Activated CD4-positive, alpha-beta memory T cell treated with anti-CD3 and anti-CD28 coated beads, Interleukin-2, amount 10 ng/mL, durations not matched to agents 7 days and 5 days (primary cell): Measurements from ENCODE around the gene RPL5. TPM values are rescaled to one million over a fixed set of nuclear protein-coding genes. Genes with fewer than 3 reads are reported as not detected.
A peak's percentile ranks its signal among the peaks of the same experiment; 100 is the strongest.

Experiments
- CTCF ChIA-PET: fragments of 350-600 bp; sonication (Branson Sonifier 250); formaldehyde crosslinking; loops from one replicate; lab custom pipeline; 2021; ENCODE audit warnings: antibody characterized with exemption, inconsistent platforms; lab: Charles Lee
- POLR2A ChIA-PET: fragments of 350-600 bp; sonication (Branson Sonifier 250); formaldehyde crosslinking; loops from one replicate; lab custom pipeline; 2021; ENCODE audit warnings: antibody characterized with exemption; lab: Charles Lee
- DNase-seq: peaks from one replicate; pipeline ENCODE4 v3.0.0-alpha.2; 2020
- H3K27ac Mint-ChIP-seq: one replicate; pipeline ENCODE4 v1.8.0; 2021; ENCODE audit warnings: mild to moderate bottlenecking, mixed read lengths
- H3K27me3 Mint-ChIP-seq: one replicate; pipeline ENCODE4 v1.8.0; 2021; ENCODE audit warnings: mixed read lengths
- H3K36me3 Mint-ChIP-seq: one replicate; pipeline ENCODE4 v1.8.0; 2021; ENCODE audit warnings: low read depth, mixed read lengths
- H3K4me1 Mint-ChIP-seq: one replicate; pipeline ENCODE4 v1.8.0; 2021; ENCODE audit warnings: mixed read lengths
- H3K4me3 Mint-ChIP-seq: one replicate; pipeline ENCODE4 v1.8.0; 2021; ENCODE audit warnings: mild to moderate bottlenecking, mixed read lengths
- H3K9me3 Mint-ChIP-seq: one replicate; pipeline ENCODE4 v1.8.0; 2021; ENCODE audit warnings: mixed read lengths
- total RNA-seq, 2 experiments: library from RNA; stranded (reverse); gene quantifications; one replicate each; pipeline ENCODE4 v1.2.3, GENCODE V29; 2021

Gene RPL5
- total RNA-seq, 2 experiments from 2014 or later = 660 to 678 TPM

- ChIA-PET CTCF (no interaction called here), POLR2A (no interaction called here)
- no peaks in the 10 kb centered on the region for H3K27me3 Mint-ChIP-seq
- H3K4me1 Mint-ChIP-seq = peaks cover 12% of the 10 kb centered on the region
- H3K27ac Mint-ChIP-seq = no peak overlapping the region
- H3K4me3 Mint-ChIP-seq = no peak overlapping the region
- DNase-seq = no peak
- H3K9me3 Mint-ChIP-seq = no peaks in the 10 kb centered on the region
- H3K36me3 Mint-ChIP-seq = peaks cover 51% of the 10 kb centered on the region
These were observed 12.6 kb downstream of the RPL5 start for GRCh38 chr1:92844439-92844838.

- Mint-ChIP-seq H3K9me3 (no peaks in the 10 kb centered on the region), H3K4me1 (peaks cover 3% of the 10 kb centered on the region), H3K27ac (no peak overlapping the region), H3K36me3 (peaks cover 40% of the 10 kb centered on the region), H3K27me3 (no peaks in the 10 kb centered on the region), H3K4me3 (no peak overlapping the region)
- ChIA-PET CTCF (no interaction called here), POLR2A (no interaction called here)
- DNase-seq = no peak
These were observed 14.1 kb downstream of the RPL5 start for GRCh38 chr1:92845908-92846307.

GRCh38 chr1:92848201-92848600 is 16.4 kb downstream of the RPL5 start:
- POLR2A ChIA-PET = no interaction called here
- Mint-ChIP-seq H3K27me3 (no peaks in the 10 kb centered on the region), H3K36me3 (peaks cover 23% of the 10 kb centered on the region), H3K4me1 (no peaks in the 10 kb centered on the region), H3K9me3 (no peaks in the 10 kb centered on the region), H3K4me3 (no peak overlapping the region), H3K27ac (no peak overlapping the region)
- DNase-seq = no peak
- CTCF ChIA-PET = interaction anchor here (1.5 kb wide), 1 partner anchor 10 kb away, joined by 4 read pairs; no protein-coding TSS in a partner anchor

GRCh38 chr1:92850019-92850418 is 18.2 kb downstream of the RPL5 start:
- no peak overlapping the region for H3K4me3 Mint-ChIP-seq
- CTCF ChIA-PET = no interaction called here

GRCh38 chr1:92851729-92852128 is 19.9 kb downstream of the RPL5 start:
- DNase-seq = no peak
- Mint-ChIP-seq H3K4me1 (peaks cover 12% of the 10 kb centered on the region), H3K4me3 (no peak overlapping the region), H3K27me3 (no peaks in the 10 kb centered on the region), H3K36me3 (peaks cover 15% of the 10 kb centered on the region), H3K9me3 (peaks cover 3% of the 10 kb centered on the region), H3K27ac (no peak overlapping the region)
- ChIA-PET POLR2A (no interaction called here), CTCF (interaction anchor here (0.8 to 2.5 kb wide), 3 partner anchors 17 to 211 kb away, joined by 3 to 12 read pairs (median 4); partner anchors contain the start of gene DIPK1A)

More at GRCh38 chr1:92850019-92850418, 18.2 kb downstream of the RPL5 start:
- no peak for DNase-seq
- Mint-ChIP-seq H3K4me1 (peaks cover 10% of the 10 kb centered on the region), H3K36me3 (peaks cover 18% of the 10 kb centered on the region), H3K27me3 (no peaks in the 10 kb centered on the region), H3K9me3 (peaks cover under 1% of the 10 kb centered on the region), H3K27ac (no peak overlapping the region)
- POLR2A ChIA-PET = no interaction called here

- Mint-ChIP-seq H3K4me1 (peaks cover 16% of the 10 kb centered on the region), H3K27ac (no peak overlapping the region), H3K36me3 (peaks cover 15% of the 10 kb centered on the region), H3K9me3 (peaks cover 3% of the 10 kb centered on the region), H3K4me3 (no peak overlapping the region), H3K27me3 (no peaks in the 10 kb centered on the region)
- ChIA-PET CTCF (interaction anchor here (1.4 to 4.4 kb wide), 4 partner anchors 22 to 209 kb away, joined by 4 to 37 read pairs (median 8); partner anchors contain the start of gene RPL5), POLR2A (interaction anchor here (8.4 kb wide), 1 partner anchor 108 kb away, joined by 65 read pairs; the partner anchor contains the start of gene DIPK1A)
- no peak for DNase-seq
These were observed 21.5 kb downstream of the RPL5 start for GRCh38 chr1:92853299-92853698.

GRCh38 chr1:92854101-92854785 is 22.4 kb downstream of the RPL5 start:
- H3K27ac Mint-ChIP-seq = no peak overlapping the region
- peaks cover 24% of the 10 kb centered on the region for H3K4me1 Mint-ChIP-seq
- no peaks in the 10 kb centered on the region for H3K27me3 Mint-ChIP-seq
- CTCF ChIA-PET = interaction anchor here (0.7 to 4.4 kb wide), 5 partner anchors 23 to 208 kb away, joined by 3 to 37 read pairs (median 8); partner anchors contain the start of gene RPL5
- POLR2A ChIA-PET = interaction anchor here (8.4 kb wide), 1 partner anchor 107 kb away, joined by 65 read pairs; the partner anchor contains the start of gene DIPK1A
- peaks cover 3% of the 10 kb centered on the region for H3K9me3 Mint-ChIP-seq
- no peak for DNase-seq
- H3K36me3 Mint-ChIP-seq = peaks cover 15% of the 10 kb centered on the region
- H3K4me3 Mint-ChIP-seq = no peak overlapping the region

GRCh38 chr1:92855236-92855635 is 23.4 kb downstream of the RPL5 start:
- ChIA-PET CTCF (interaction anchor here (1.1 to 4.4 kb wide), 3 partner anchors 105 to 207 kb away, joined by 3 to 37 read pairs (median 4); no protein-coding TSS in a partner anchor), POLR2A (interaction anchor here (8.4 kb wide), 1 partner anchor 106 kb away, joined by 65 read pairs; the partner anchor contains the start of gene DIPK1A)

GRCh38 chr1:92857817-92858216 is 26.0 kb downstream of the RPL5 start:
- CTCF ChIA-PET = interaction anchor here (0.7 to 4.0 kb wide), 18 partner anchors 10 to 205 kb away, joined by 3 to 168 read pairs (median 6); partner anchors contain the start of genes DIPK1A and RPL5
- peaks cover 27% of the 10 kb centered on the region for H3K4me1 Mint-ChIP-seq
- no peak overlapping the region for H3K27ac Mint-ChIP-seq
- no peak overlapping the region for H3K4me3 Mint-ChIP-seq
- DNase-seq = no peak
- POLR2A ChIA-PET = interaction anchor here (2.2 to 8.4 kb wide), 2 partner anchors 103 to 136 kb away, joined by 10 to 65 read pairs; partner anchors contain the start of gene DIPK1A
- peaks cover 10% of the 10 kb centered on the region for H3K36me3 Mint-ChIP-seq
- H3K9me3 Mint-ChIP-seq = peaks cover 3% of the 10 kb centered on the region
- no peaks in the 10 kb centered on the region for H3K27me3 Mint-ChIP-seq

More at GRCh38 chr1:92855236-92855635, 23.4 kb downstream of the RPL5 start:
- no peaks in the 10 kb centered on the region for H3K27me3 Mint-ChIP-seq
- no peak for DNase-seq
- H3K27ac Mint-ChIP-seq = no peak overlapping the region
- peaks cover 3% of the 10 kb centered on the region for H3K9me3 Mint-ChIP-seq
- H3K36me3 Mint-ChIP-seq = peaks cover 12% of the 10 kb centered on the region
- peaks cover 27% of the 10 kb centered on the region for H3K4me1 Mint-ChIP-seq
- no peak overlapping the region for H3K4me3 Mint-ChIP-seq

- H3K9me3 Mint-ChIP-seq = peaks cover 3% of the 10 kb centered on the region
- peak overlapping the region; percentile 32 for H3K4me3 Mint-ChIP-seq
These were observed 26.9 kb downstream of the RPL5 start for GRCh38 chr1:92858564-92859399.

GRCh38 chr1:92859400-92860039 is 27.7 kb downstream of the RPL5 start:
- H3K36me3 Mint-ChIP-seq = peaks cover 8% of the 10 kb centered on the region
- H3K27ac Mint-ChIP-seq = peak overlapping the region; percentile 19
- H3K4me1 Mint-ChIP-seq = peaks cover 20% of the 10 kb centered on the region
- ChIA-PET CTCF (interaction anchor here (0.7 to 4.0 kb wide), 26 partner anchors 9 to 222 kb away, joined by 3 to 168 read pairs (median 6); partner anchors contain the start of genes DIPK1A, MTF2 and RPL5), POLR2A (interaction anchor here (1.0 to 8.4 kb wide), 5 partner anchors 10 to 134 kb away, joined by 3 to 65 read pairs (median 4); partner anchors contain the start of gene DIPK1A)
- H3K9me3 Mint-ChIP-seq = peaks cover 3% of the 10 kb centered on the region
- peak overlapping the region; percentile 32 for H3K4me3 Mint-ChIP-seq
- no peaks in the 10 kb centered on the region for H3K27me3 Mint-ChIP-seq
- DNase-seq = no peak

More at GRCh38 chr1:92858564-92859399, 26.9 kb downstream of the RPL5 start:
- Mint-ChIP-seq H3K27ac (peak overlapping the region; percentile 19), H3K27me3 (no peaks in the 10 kb centered on the region), H3K4me1 (peaks cover 27% of the 10 kb centered on the region), H3K36me3 (peaks cover 10% of the 10 kb centered on the region)
- DNase-seq = peak; percentile 51
- ChIA-PET POLR2A (interaction anchor here (1.0 to 8.4 kb wide), 5 partner anchors 11 to 135 kb away, joined by 3 to 65 read pairs (median 4); partner anchors contain the start of gene DIPK1A), CTCF (interaction anchor here (0.7 to 4.0 kb wide), 30 partner anchors 10 to 220 kb away, joined by 3 to 168 read pairs (median 5); partner anchors contain the start of genes DIPK1A, MTF2 and RPL5)

- Mint-ChIP-seq H3K27ac (no peak overlapping the region), H3K36me3 (no peaks in the 10 kb centered on the region), H3K9me3 (no peaks in the 10 kb centered on the region), H3K27me3 (no peaks in the 10 kb centered on the region), H3K4me3 (no peak overlapping the region), H3K4me1 (peaks cover 13% of the 10 kb centered on the region)
- ChIA-PET POLR2A (no interaction called here), CTCF (interaction anchor here (0.6 to 4.8 kb wide), 2 partner anchors 131 to 590 kb away, joined by 3 to 30 read pairs; no protein-coding TSS in a partner anchor)
- DNase-seq = no peak
These were observed 30.8 kb downstream of the RPL5 start for GRCh38 chr1:92862605-92863004.
